Measurements from ENCODE around the gene ADAMTS2.

The ADAMTS2 gene

DNA sequence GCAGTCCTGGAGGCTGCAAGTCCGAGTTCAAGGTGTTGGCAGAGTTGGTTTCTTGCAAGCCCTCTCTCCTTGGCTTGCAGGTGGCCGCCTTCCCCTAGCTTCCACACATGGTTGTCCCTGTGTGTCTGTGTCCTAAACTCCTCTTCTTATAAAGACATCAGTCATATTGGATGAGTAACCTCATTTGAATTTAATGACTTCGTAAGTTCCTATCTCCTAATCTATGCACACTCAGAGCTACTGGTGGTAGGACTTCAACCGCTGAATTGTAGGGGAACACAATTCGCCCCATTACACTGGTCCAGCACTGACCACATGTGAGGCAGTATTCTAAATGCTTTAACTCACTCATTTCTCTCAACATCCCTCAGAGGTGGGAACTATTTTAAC lies 25.9 kb upstream of the ADAMTS2 start:
- DNase-seq (ENCODE audit: insufficient read length, low spot score), result no peak
- TF ChIP-seq, protein P1, sequence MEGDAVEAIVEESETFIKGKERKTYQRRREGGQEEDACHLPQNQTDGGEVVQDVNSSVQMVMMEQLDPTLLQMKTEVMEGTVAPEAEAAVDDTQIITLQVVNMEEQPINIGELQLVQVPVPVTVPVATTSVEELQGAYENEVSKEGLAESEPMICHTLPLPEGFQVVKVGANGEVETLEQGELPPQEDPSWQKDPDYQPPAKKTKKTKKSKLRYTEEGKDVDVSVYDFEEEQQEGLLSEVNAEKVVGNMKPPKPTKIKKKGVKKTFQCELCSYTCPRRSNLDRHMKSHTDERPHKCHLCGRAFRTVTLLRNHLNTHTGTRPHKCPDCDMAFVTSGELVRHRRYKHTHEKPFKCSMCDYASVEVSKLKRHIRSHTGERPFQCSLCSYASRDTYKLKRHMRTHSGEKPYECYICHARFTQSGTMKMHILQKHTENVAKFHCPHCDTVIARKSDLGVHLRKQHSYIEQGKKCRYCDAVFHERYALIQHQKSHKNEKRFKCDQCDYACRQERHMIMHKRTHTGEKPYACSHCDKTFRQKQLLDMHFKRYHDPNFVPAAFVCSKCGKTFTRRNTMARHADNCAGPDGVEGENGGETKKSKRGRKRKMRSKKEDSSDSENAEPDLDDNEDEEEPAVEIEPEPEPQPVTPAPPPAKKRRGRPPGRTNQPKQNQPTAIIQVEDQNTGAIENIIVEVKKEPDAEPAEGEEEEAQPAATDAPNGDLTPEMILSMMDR (IDR thresholded peaks at IDR 0.05; ENCODE audit: insufficient read depth, missing control alignments), result no peak
- FAIRE-seq, result no peak

DNA sequence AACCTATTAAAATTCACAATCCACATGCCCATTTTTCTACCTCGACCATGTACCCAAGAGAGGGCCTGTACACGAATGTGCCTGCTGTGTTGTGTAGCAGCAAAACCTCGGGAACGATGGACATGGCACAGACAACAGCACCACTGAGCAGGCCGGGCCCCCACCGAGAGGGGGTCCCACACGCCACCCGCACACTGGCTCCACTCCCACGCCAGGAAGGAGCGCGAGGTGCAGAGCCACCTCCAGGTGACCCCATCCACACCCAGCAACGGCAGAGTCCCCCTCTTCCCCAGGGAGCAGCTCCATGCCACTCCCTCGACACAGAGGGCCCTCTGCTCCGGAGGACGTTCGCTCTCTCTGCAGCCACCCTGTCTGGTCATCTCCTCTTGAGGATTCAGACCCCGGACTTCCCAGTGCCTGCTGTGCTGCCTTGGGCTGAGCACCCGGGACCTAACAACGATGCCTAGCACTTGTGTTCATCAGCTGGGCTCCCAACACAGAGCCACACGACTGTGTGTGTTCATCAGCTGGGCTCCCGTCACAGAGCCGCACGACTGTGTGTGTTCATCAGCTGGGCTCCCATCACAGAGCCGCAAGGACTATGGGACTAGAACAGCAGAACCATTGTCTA lies 25.3 kb upstream of the ADAMTS2 start:
- DNase-seq (ENCODE audit: insufficient read length, low spot score), result no peak
- FAIRE-seq, result no peak
- TF ChIP-seq, protein P1 (IDR thresholded peaks at IDR 0.05; ENCODE audit: insufficient read depth, missing control alignments), result no peak

DNA sequence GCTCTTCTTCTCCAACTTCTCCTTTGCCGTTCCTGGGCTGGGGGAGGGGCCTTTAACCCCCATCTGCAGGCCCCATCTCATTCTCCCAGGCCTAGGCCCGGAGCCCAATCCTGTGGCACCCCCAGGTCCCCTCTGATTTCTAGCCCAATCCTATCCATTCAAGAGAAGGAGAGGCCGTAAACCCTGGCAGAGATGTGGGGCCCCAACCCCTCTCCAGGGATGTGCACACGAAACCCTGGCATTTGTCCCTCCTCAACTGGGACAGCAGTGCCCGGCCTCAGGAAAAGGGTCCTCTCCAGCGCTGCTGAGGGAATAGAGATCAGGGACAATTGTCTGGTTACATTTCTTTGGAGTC lies 24.2 kb upstream of the ADAMTS2 start:
- no peak for FAIRE-seq
- DNase-seq (ENCODE audit: insufficient read length, low spot score), result no peak
- TF ChIP-seq, protein P1 (IDR thresholded peaks at IDR 0.05; ENCODE audit: insufficient read depth, missing control alignments), result no peak

DNA sequence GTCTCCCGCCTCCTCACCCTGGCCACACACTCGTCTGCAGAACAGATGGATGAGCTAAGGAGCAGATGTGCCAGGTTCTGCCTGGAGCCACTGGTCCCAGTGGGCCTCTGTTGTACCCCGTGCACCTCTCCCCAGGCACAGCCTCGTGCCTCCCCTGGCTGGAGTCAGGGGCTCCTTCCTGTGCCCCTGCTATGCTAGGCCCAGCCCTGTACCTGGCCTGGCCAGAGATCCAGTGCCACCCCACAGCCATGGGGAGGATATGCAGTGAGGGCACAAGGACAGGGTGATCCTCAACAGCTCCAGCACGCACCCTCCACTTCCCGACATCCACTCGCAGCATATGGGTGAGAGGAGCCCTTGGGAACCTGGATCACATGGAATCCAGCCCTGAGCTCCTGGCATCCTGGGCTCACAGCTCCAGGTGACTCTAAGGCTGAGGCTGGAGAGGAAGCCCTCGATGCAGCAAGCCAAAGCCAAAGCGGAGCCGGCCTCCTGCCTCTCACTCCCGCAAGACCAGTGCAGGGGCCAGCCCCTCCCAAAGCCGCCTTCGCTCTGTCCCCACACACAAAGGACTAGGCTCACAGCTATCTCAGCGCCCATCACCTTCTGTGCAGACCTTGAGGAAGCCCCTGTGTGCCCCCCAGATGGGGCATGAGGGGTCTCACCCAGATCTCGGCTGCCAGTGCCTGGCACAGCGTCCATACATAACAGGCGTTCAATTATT lies 23.7 kb upstream of the ADAMTS2 start:
- TF ChIP-seq, protein P1 (IDR thresholded peaks at IDR 0.05; ENCODE audit: insufficient read depth, missing control alignments), result no peak
- FAIRE-seq, result no peak

DNA sequence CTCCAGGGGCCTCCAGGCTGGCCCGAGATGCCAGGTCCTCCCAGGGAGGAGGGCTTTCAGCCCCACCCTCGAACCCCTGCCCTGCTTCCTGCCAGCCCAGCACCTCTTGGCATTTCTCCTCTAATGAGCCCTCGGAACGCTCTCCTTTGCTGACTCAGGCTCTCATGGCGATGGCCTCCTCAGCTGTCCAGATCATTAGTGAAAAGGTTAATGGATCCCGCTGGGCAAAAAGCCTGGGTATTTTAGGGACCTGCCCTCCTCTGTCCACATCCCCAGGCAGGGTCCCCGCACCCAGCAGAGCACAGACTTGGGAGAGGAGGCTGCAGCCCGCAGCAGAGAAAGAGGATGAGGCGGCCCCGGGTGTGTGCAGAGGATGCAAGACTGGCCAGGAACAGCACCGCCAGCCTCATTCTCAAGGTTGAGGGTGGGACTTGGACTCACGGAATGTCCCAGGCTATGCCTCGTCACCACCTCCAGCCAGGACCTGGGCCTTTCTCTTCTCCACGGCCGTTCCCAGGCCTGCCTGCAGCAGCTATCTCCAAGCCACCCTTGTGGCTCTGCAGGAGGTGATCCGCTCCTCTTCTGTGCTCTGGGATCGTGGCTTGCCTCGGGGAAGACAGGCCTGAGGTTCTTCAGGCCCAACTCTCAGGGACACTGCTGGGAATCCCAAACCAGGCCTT lies 23.0 kb upstream of the ADAMTS2 start:
- FAIRE-seq, result no peak
- DNase-seq (ENCODE audit: insufficient read length, low spot score), result no peak
- TF ChIP-seq, protein P1 (IDR thresholded peaks at IDR 0.05; ENCODE audit: insufficient read depth, missing control alignments), result no peak

More for the DNA sequence above, 23.7 kb upstream of the ADAMTS2 start:
- DNase-seq (ENCODE audit: insufficient read length, low spot score), result no peak

DNA sequence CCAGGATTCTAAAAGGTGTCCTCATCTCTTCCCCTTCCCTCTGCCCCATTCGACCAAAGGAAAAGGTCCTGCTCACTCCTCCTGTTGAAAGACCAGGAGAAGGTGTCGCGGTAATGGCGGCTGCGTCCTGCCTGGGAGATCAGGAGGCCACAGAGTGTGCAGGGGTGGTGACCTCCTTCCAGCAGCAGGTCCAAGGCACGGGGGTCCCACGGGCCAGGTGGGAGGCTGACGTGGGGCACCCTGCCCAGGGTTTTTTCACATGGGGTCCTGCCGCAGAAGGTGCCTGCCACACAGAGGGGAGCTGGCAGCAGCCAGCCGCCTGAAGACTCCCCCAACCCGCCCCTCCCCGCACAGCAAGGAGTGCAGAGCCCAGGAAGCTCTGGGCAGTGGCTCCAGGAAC lies 22.2 kb upstream of the ADAMTS2 start:
- FAIRE-seq, result no peak
- TF ChIP-seq, protein P1 (IDR thresholded peaks at IDR 0.05; ENCODE audit: insufficient read depth, missing control alignments), result no peak

DNA sequence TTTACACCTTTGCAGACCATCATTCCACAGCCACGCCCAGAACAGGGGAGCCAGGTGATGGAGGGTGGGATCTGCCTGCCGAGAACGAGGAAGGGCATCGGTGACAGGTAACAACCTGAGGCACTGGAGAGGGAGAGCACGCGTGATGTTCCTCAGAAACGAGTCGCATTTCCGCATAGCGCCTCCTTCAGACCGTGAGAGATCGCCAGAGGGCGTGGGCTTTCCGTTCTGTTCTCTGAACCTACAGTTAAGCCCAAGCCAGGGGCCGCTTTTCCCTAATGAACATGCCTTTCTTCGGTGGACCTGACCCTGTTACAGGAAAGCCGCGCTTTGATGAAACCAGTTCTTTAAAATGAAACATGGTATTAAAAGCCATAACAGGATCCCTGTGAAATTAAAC lies 17.1 kb upstream of the ADAMTS2 start:
- DNase-seq (ENCODE audit: insufficient read length, low spot score), result no peak

More for the DNA sequence above, 22.2 kb upstream of the ADAMTS2 start:
- DNase-seq (ENCODE audit: insufficient read length, low spot score), result no peak

More for the DNA sequence above, 17.1 kb upstream of the ADAMTS2 start:
- TF ChIP-seq, protein P1 (IDR thresholded peaks at IDR 0.05; ENCODE audit: insufficient read depth, missing control alignments), result no peak
- FAIRE-seq, result no peak
